Measurements from ENCODE around the gene PI4K2A.
A peak's percentile ranks its signal among the peaks of the same experiment; 100 is the strongest.

Gene PI4K2A

GRCh38 chr10:97701438-97702069 is 61.1 kb downstream of the PI4K2A start:
- FAIRE-seq (peak; percentile 87), DNase-seq (ENCODE audit: insufficient read length, low spot score) (peak; percentile 65)

- no peak for FAIRE-seq
- DNase-seq (ENCODE audit: insufficient read length, low spot score): no peak
Observed at GRCh38 chr10:97703398-97704067, 63.1 kb downstream of the PI4K2A start.

- no peak for FAIRE-seq
- no peak for DNase-seq (ENCODE audit: insufficient read length, low spot score)
Observed at GRCh38 chr10:97704341-97704740, 63.9 kb downstream of the PI4K2A start.

- no peak for DNase-seq (ENCODE audit: insufficient read length, low spot score)
- FAIRE-seq: no peak
Observed at GRCh38 chr10:97705006-97705670, 64.7 kb downstream of the PI4K2A start.

- no peak for FAIRE-seq
- DNase-seq (ENCODE audit: insufficient read length, low spot score): no peak
Observed at GRCh38 chr10:97707134-97707861, 66.8 kb downstream of the PI4K2A start.

GRCh38 chr10:97708167-97708566 is 67.7 kb downstream of the PI4K2A start:
- no peak for FAIRE-seq
- no peak for DNase-seq (ENCODE audit: insufficient read length, low spot score)

GRCh38 chr10:97708976-97709946 is 68.8 kb downstream of the PI4K2A start:
- peak; percentile 39 for FAIRE-seq
- no peak for DNase-seq (ENCODE audit: insufficient read length, low spot score)

GRCh38 chr10:97711640-97712572 is 71.4 kb downstream of the PI4K2A start:
- FAIRE-seq (no peak), DNase-seq (ENCODE audit: insufficient read length, low spot score) (no peak)

GRCh38 chr10:97713339-97713825 is 72.9 kb downstream of the PI4K2A start, which contains the start of gene MARVELD1:
TSS of gene MARVELD1 (plus strand) at chr10:97713730. CDS start at chr10:97713877, 147 bp downstream.
- DNase-seq (ENCODE audit: insufficient read length, low spot score) (no peak), FAIRE-seq (no peak)

GRCh38 chr10:97713826-97714400 is 73.4 kb downstream of the PI4K2A start:
- FAIRE-seq (peak; percentile 59), DNase-seq (ENCODE audit: insufficient read length, low spot score) (peak; percentile 94)

- peak; percentile 56 for DNase-seq (ENCODE audit: insufficient read length, low spot score)
- no peak for FAIRE-seq
Observed at GRCh38 chr10:97714401-97715258, 74.2 kb downstream of the PI4K2A start.

GRCh38 chr10:97715259-97715874 is 74.9 kb downstream of the PI4K2A start:
- DNase-seq (ENCODE audit: insufficient read length, low spot score) (no peak), FAIRE-seq (no peak)

- FAIRE-seq (no peak), DNase-seq (ENCODE audit: insufficient read length, low spot score) (no peak)
Observed at GRCh38 chr10:97717627-97718026, 77.2 kb downstream of the PI4K2A start.

GRCh38 chr10:97718178-97718577 is 77.7 kb downstream of the PI4K2A start:
- FAIRE-seq: no peak

GRCh38 chr10:97718659-97719142 is 78.2 kb downstream of the PI4K2A start:
- DNase-seq (ENCODE audit: insufficient read length, low spot score) (no peak), FAIRE-seq (no peak)

More at GRCh38 chr10:97718178-97718577, 77.7 kb downstream of the PI4K2A start:
- DNase-seq (ENCODE audit: insufficient read length, low spot score): no peak

- FAIRE-seq: no peak
- no peak for DNase-seq (ENCODE audit: insufficient read length, low spot score)
Observed at GRCh38 chr10:97719602-97720001, 79.1 kb downstream of the PI4K2A start.

Measured in GM19239 (cell line).